Cardiac muscle cell (in vitro differentiated cells and primary cell): ENCODE data around the gene SPRED3. TPM values are rescaled to one million over a fixed set of nuclear protein-coding genes. Genes with fewer than 3 reads are reported as not detected.

Source experiments
- DNase-seq, 2 donors: peaks; one replicate each; pipeline versions ENCODE4 v3.0.0 to v3.0.0-alpha.2; 2010 to 2017; ENCODE audit warnings: low read depth in 1 of 2, low spot score in 1 of 2
- H3K27ac ChIP-seq: fragments of 200-600 bp; sonication (generic); 2 replicates; pipeline ENCODE4 v1.5.1; 2016
- H3K27me3 ChIP-seq: fragments of 200-600 bp; sonication (generic); 2 replicates; pipeline ENCODE4 v1.6.0; 2016; ENCODE audit warnings: control low read depth
- H3K36me3 ChIP-seq: fragments of 200-600 bp; sonication (generic); 2 replicates; pipeline ENCODE4 v1.5.1; 2016; ENCODE audit warnings: control low read depth
- H3K4me1 ChIP-seq: fragments of 200-600 bp; sonication (generic); 2 replicates; pipeline ENCODE4 v1.8.1; 2017; ENCODE audit warnings: low read depth, mild to moderate bottlenecking, mixed run types
- H3K4me3 ChIP-seq: fragments of 200-600 bp; sonication (generic); 2 replicates; pipeline ENCODE4 v1.5.1; 2016; ENCODE audit warnings: mild to moderate bottlenecking
- H3K9me3 ChIP-seq: fragments of 200-600 bp; sonication (generic); 2 replicates; pipeline ENCODE4 v1.5.1; 2017; ENCODE audit warnings: low read depth, mild to moderate bottlenecking, control low read depth
- polyA plus RNA-seq: library from polyadenylated mRNA; unstranded; fragments of >200 nt; fragmentation: Nextera tagmentation; extraction: Ambion mirVana; gene quantifications from 2 replicates; pipeline ENCODE4 v1.2.1, GENCODE V29; 2016
- total RNA-seq: library from RNA; depleted of rRNA; stranded (reverse); fragments of >200 nt; gene quantifications from 2 replicates; pipeline ENCODE4 v1.2.3, GENCODE V29; 2016
- TF ChIP-seq, protein P1 (sequence below): IDR thresholded peaks from 2 replicates; pipeline ENCODE4 v1.5.1; 2012; ENCODE audit warnings: low read depth, mild to moderate bottlenecking, low read length

SPRED3 gene
- total and polyA plus RNA-seq, 2 experiments from 2014 or later, result 1.3 to 2.6 TPM

DNA sequence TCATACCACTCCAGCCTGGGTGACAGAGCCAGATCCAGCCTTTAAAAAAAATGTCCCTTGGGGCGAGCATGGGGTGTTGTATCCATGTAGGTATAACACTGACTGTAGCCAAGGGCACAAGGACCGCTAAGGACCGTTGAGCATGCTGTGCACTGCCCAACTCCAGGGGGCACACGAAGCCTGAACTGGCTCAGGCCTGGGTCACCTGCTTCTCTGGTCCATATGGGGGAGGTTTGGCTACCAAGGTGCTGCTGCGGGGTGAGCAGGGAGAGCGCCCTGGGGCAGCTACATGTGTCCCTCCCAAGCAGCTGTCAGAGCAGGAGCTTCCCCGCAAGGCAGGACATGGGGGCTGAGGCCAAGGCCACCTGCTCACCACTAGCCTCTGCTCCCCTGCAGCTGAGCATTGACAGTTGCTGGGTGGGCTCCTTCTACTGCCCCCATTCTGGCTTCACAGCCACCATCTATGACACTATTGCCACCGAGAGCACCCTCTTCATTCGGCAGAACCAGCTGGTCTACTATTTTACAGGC, 36.6 kb upstream of the SPRED3 start:
- H3K4me1 ChIP-seq, result no peaks in the 10 kb centered on the region
- TF ChIP-seq, protein P1, sequence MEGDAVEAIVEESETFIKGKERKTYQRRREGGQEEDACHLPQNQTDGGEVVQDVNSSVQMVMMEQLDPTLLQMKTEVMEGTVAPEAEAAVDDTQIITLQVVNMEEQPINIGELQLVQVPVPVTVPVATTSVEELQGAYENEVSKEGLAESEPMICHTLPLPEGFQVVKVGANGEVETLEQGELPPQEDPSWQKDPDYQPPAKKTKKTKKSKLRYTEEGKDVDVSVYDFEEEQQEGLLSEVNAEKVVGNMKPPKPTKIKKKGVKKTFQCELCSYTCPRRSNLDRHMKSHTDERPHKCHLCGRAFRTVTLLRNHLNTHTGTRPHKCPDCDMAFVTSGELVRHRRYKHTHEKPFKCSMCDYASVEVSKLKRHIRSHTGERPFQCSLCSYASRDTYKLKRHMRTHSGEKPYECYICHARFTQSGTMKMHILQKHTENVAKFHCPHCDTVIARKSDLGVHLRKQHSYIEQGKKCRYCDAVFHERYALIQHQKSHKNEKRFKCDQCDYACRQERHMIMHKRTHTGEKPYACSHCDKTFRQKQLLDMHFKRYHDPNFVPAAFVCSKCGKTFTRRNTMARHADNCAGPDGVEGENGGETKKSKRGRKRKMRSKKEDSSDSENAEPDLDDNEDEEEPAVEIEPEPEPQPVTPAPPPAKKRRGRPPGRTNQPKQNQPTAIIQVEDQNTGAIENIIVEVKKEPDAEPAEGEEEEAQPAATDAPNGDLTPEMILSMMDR, result no peak
- H3K27me3 ChIP-seq, result no peaks in the 10 kb centered on the region
- no peaks in the 10 kb centered on the region for H3K36me3 ChIP-seq
- H3K9me3 ChIP-seq, result no peaks in the 10 kb centered on the region
- no peak overlapping the region for H3K27ac ChIP-seq
- no peak overlapping the region for H3K4me3 ChIP-seq
- DNase-seq, result no peak

DNA sequence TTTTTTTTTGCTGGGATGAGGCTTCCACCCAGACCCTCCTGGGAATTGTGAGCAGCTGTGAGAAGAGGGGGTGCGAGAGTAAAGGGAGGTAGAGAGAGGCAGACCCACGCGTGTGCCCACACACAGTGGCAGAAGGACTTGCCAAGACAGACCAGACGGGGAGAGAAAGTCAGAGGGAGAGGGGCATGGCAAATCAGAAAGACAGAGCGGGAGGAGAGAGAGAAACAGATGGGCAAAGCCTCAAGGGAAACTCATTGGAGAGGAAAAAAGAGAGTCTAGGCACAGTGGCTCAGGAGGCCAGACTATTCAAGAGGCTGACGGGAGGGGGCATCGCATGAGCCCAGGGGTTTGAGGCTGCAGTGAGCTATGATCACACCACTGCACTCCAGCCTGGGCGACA, 35.9 kb upstream of the SPRED3 start:
- Histone ChIP-seq H3K4me1 (no peaks in the 10 kb centered on the region), H3K27me3 (peaks cover 3% of the 10 kb centered on the region), H3K9me3 (no peaks in the 10 kb centered on the region), H3K36me3 (no peaks in the 10 kb centered on the region), H3K27ac (no peak overlapping the region), H3K4me3 (no peak overlapping the region)
- TF ChIP-seq, protein P1, result no peak
- DNase-seq, result no peak

DNA sequence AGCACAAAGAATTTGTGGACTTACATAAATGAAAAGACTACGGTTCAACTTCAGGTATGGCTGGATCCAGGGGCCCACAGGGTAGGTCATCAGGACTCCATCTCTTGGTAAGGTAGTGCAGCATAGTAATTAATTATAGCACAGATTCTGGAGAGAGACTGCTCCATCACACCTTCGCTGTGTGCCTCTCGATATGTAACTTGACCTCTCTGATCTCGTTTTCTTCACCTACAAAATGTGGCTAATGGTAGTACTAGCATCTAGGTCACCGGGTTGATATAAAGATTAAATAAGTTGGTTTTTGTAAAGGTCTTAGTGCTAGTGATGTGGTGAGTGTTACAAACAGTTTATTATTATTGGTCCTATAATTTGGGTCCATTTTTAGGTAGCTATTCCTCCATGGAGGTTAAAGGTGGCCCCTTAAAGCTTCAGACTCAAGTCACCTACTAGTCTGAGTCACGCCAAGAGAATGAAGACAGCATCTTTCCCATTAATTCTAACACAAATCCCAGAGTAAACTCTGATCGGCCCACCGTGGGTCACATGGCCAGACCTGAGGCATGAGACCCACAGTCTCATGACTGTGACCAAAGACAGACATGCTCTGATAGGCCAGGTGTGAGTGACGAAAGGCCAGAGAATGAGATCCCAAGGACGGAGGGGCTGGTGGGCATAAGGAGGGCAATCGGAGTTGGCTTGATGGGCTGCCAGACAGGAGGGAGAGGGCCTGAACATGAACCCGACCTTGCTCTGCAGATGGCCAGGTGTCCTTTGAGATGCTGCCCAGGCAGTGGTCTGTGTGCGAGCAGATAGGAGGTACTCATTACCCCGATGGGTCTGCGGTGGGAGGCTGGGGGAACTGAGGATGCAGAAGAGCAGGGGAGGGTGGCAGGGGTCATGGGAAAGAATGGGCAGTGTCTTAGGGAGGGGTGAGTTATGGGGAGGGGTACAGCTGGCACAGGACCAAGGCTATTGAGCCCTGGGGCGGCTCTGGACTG, 32.5 kb upstream of the SPRED3 start:
- Histone ChIP-seq H3K27me3 (peaks cover 34% of the 10 kb centered on the region), H3K4me3 (no peak overlapping the region), H3K4me1 (no peaks in the 10 kb centered on the region), H3K36me3 (no peaks in the 10 kb centered on the region), H3K9me3 (no peaks in the 10 kb centered on the region), H3K27ac (no peak overlapping the region)
- DNase-seq, result no peak
- TF ChIP-seq, protein P1, result no peak

DNA sequence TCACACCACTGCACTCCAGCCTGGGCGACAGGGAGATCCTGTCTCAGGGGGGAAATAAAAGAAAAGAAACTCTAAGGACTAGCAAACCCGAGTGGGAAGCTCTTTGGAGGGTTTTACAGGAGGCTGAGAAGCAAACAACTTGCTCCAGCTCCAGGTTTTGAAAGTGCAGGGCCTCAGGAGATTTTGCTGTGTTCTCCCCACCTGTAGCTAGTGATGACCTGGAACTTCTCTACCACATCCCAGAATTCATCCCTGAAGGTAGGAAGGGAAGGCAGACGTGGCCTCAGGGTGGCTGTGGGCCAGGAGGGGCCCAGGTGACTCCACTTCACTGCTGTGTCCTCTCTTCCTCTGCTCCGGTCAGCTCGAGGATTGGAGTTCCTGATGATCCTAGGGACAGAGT, 30.4 kb upstream of the SPRED3 start:
- H3K36me3 ChIP-seq, result no peaks in the 10 kb centered on the region
- H3K27me3 ChIP-seq, result peaks cover 36% of the 10 kb centered on the region
- H3K9me3 ChIP-seq, result no peaks in the 10 kb centered on the region
- DNase-seq, result no peak
- no peak overlapping the region for H3K27ac ChIP-seq
- H3K4me1 ChIP-seq, result no peaks in the 10 kb centered on the region
- TF ChIP-seq, protein P1, result no peak
- no peak overlapping the region for H3K4me3 ChIP-seq

DNA sequence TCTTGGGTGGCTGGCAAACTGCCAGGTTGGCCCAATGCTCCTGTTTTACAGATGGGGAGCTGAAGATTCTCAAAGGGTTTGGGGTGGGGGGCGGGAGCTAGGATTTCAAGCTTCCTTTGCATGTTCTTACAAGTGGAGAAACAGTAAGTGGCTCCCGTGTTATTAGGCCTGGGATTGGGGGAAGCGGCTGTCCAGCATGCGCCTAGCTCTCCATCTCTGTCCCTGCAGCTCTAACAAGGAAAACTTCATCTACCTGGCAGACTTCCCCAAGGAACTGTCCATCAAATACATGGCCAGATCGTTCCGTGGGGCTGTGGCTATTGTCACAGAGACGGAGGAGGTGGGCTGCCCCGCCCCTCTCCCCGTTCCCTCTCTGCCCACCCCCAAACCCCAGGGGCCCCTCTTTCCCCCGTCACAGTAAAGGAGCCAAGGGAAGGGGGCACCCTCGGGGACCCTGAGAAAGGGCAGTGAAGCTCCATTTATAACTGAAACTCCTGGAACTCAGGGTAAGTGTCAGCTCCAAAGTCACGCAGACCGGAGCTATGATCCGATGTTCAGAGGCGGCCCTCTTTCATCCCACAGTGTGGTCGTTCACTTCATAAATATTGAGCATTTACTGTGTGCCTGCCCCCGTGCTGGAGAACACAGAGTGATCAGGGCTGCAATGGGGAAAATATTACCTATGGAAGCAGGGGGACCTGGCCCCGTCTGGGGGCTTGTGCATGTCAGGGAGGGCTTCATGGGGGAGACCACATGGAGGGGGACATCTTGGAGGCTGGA, 29.1 kb upstream of the SPRED3 start:
- TF ChIP-seq, protein P1, result no peak
- H3K27me3 ChIP-seq, result peaks cover 36% of the 10 kb centered on the region
- no peaks in the 10 kb centered on the region for H3K36me3 ChIP-seq
- no peak overlapping the region for H3K27ac ChIP-seq
- DNase-seq, result no peak
- no peaks in the 10 kb centered on the region for H3K4me1 ChIP-seq
- no peaks in the 10 kb centered on the region for H3K9me3 ChIP-seq
- no peak overlapping the region for H3K4me3 ChIP-seq
